Neutrophil (primary cell): Measurements from ENCODE around the gene TNFRSF11A.

Experiments
- H3K27ac ChIP-seq: fragments of 200-600 bp; sonication (generic); 2 replicates; pipeline ENCODE4 v1.5.1; 2016; ENCODE audit warnings: mild to moderate bottlenecking, moderate library complexity
- H3K27me3 ChIP-seq: fragments of 200-600 bp; sonication (generic); 2 replicates; pipeline ENCODE4 v1.6.0; 2016; ENCODE audit warnings: mild to moderate bottlenecking
- H3K36me3 ChIP-seq: fragments of 200-600 bp; sonication (generic); 2 replicates; pipeline ENCODE4 v1.5.1; 2017
- H3K4me1 ChIP-seq, 2 experiments: fragments of 200-600 bp in 1 of 2; sonication (generic) in 1 of 2; 1 replicate in 1 of 2; 2 replicates in 1 of 2; pipeline versions ENCODE4 v1.5.1 to v1.6.1; 2013 to 2016; ENCODE audit warnings: low read depth in 1 of 2, low read length in 1 of 2, mild to moderate bottlenecking in 1 of 2, moderate library complexity in 1 of 2; ENCODE audit not compliant: control insufficient read depth in 1 of 2, insufficient read depth in 1 of 2
- H3K4me3 ChIP-seq, 2 experiments: fragments of 200-600 bp in 1 of 2; sonication (generic) in 1 of 2; 1 replicate in 1 of 2; 2 replicates in 1 of 2; pipeline ENCODE4 v1.5.1; 2013 to 2016; ENCODE audit warnings: low read depth in 1 of 2, low read length in 1 of 2, mild to moderate bottlenecking in 1 of 2, moderate library complexity in 1 of 2
- H3K9me3 ChIP-seq: fragments of 200-600 bp; sonication (generic); 2 replicates; pipeline ENCODE4 v1.5.1; 2016
- TF ChIP-seq, protein P1 (sequence below): fragments of 200-600 bp; sonication (generic); IDR thresholded peaks from 2 replicates; pipeline ENCODE4 v1.5.1; 2016; ENCODE audit warnings: antibody characterized with exemption

TNFRSF11A gene

DNA sequence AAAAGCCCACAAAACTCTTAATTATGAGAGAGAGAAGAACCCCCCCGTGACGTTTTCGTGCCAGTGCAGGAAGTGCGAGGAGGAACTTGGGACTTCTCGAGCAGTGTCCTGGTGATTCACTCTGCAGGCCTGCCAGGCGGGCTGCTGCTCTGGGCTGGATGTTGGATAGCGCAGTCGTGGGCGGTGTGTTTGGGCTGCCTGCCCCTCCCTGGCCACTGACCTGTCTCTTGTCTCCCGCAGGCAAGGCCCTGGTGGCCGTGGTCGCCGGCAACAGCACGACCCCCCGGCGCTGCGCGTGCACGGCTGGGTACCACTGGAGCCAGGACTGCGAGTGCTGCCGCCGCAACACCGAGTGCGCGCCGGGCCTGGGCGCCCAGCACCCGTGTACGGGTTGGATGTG, 29.0 kb downstream of the TNFRSF11A start:
- H3K27ac ChIP-seq: no peak overlapping the region
- H3K27me3 ChIP-seq: no peaks in the 10 kb centered on the region
- no peaks in the 10 kb centered on the region for H3K9me3 ChIP-seq
- TF ChIP-seq, protein P1, sequence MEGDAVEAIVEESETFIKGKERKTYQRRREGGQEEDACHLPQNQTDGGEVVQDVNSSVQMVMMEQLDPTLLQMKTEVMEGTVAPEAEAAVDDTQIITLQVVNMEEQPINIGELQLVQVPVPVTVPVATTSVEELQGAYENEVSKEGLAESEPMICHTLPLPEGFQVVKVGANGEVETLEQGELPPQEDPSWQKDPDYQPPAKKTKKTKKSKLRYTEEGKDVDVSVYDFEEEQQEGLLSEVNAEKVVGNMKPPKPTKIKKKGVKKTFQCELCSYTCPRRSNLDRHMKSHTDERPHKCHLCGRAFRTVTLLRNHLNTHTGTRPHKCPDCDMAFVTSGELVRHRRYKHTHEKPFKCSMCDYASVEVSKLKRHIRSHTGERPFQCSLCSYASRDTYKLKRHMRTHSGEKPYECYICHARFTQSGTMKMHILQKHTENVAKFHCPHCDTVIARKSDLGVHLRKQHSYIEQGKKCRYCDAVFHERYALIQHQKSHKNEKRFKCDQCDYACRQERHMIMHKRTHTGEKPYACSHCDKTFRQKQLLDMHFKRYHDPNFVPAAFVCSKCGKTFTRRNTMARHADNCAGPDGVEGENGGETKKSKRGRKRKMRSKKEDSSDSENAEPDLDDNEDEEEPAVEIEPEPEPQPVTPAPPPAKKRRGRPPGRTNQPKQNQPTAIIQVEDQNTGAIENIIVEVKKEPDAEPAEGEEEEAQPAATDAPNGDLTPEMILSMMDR: no peak
- H3K36me3 ChIP-seq: no peaks in the 10 kb centered on the region
- H3K4me1 ChIP-seq: no peaks in the 10 kb centered on the region
- no peak overlapping the region for H3K4me3 ChIP-seq

DNA sequence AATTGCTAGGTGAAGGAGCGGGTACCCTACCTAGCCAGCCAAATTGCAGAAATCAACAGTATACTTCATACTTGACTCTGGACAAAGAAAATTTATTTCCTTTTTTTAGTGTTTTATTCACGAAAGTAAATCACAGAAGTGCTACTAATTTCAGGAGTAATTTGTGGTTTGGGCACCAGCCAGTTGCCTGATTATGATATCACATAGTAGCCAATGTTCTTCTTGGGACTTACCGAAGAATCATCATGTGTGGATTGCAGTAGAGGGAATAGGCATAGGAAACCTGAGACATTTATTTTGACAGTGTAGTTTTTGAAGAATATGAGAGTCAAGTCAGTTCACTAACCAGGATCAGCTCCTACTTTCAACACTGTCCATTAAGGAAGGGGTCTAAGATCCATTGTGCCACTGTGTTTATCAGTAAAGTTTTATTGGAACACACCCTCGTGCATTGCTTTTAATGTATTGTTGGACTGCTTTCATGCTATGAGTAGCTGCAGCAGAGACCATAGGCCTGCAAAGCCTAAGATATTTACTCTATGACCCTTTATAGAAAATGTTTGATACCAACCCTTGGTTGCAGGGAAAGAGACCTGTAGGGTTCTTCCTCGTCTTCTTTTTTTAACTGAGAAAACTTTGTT, 32.1 kb downstream of the TNFRSF11A start:
- Histone ChIP-seq H3K27me3 (no peaks in the 10 kb centered on the region), H3K4me3 (no peak overlapping the region), H3K36me3 (no peaks in the 10 kb centered on the region), H3K9me3 (no peaks in the 10 kb centered on the region), H3K4me1 (no peaks in the 10 kb centered on the region), H3K27ac (no peak overlapping the region)
- TF ChIP-seq, protein P1: no peak

DNA sequence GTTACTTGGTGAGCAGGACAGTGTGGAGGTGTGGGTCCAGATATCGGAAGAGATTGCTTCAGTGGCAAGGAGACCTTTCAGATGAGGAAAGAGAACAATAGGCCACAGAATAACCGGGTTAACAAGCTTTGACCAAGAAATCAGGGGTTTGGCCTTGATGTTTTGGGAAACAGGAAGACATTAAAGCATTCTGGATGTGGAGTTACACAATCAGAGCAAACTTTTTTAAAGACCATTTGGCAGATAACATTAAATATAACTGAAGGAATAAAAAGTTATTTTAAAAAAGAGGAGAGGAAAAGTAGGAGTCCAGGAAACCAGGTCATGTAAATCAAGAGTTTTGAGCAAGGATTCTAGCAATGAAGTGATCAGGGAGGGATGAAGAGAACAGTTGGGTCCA, 35.7 kb downstream of the TNFRSF11A start:
- Histone ChIP-seq H3K9me3 (no peaks in the 10 kb centered on the region), H3K4me1 (no peaks in the 10 kb centered on the region), H3K4me3 (no peak overlapping the region), H3K27ac (no peak overlapping the region), H3K27me3 (no peaks in the 10 kb centered on the region), H3K36me3 (no peaks in the 10 kb centered on the region)
- TF ChIP-seq, protein P1: no peak

DNA sequence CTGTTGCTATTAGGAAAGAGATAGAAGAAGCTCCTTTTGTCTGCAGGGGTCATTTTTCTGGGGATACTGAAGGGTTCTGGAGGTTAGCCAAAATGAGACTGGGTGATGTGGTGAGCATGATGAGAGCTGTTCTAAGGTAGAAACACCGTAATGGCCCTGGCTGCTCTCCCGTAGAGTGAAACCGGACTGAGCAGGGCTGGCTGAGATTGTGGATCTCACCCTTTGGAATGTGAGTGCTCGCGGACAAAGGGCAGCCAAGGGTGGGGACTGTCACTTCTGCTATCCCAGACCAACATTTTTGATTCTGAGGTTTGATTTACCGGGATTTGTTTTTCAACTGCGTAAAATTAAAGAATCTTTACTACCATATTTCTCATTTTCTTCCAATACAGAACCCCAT, 36.2 kb downstream of the TNFRSF11A start:
- TF ChIP-seq, protein P1: no peak
- Histone ChIP-seq H3K27me3 (no peaks in the 10 kb centered on the region), H3K4me3 (no peak overlapping the region), H3K9me3 (no peaks in the 10 kb centered on the region), H3K27ac (no peak overlapping the region), H3K4me1 (no peaks in the 10 kb centered on the region), H3K36me3 (no peaks in the 10 kb centered on the region)

DNA sequence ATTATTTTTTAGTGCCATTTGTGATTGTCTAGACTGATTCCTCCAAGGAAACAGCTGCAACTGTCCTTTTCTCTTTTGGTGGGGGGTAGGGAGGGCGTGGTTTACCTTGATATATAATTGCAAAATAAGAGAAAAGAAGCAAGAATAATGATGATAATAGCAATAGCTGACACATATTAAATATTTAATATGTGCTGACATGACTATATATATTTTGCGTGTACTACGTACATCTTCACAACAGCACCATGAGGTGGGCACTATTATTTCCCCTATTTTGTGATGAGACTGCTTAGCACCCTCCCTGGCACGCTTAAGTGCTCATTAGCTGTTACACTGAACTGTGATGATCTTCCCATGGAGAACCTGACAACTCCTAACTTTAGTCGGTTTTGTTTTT, 39.4 kb downstream of the TNFRSF11A start:
- Histone ChIP-seq H3K27me3 (no peaks in the 10 kb centered on the region), H3K9me3 (no peaks in the 10 kb centered on the region), H3K36me3 (no peaks in the 10 kb centered on the region), H3K4me3 (no peak overlapping the region), H3K4me1 (no peaks in the 10 kb centered on the region), H3K27ac (no peak overlapping the region)
- TF ChIP-seq, protein P1: no peak
